B cell (primary cell): ENCODE data around the gene SH3RF3. TPM values are rescaled to one million over a fixed set of nuclear protein-coding genes. Genes with fewer than 3 reads are reported as not detected.

ENCODE experiments used
- ATAC-seq: fragments of 200-7000 bp; cut with Tn5 transposase; one replicate; pipeline ENCODE4 v1.10.0; 2021; ENCODE audit warnings: low read depth, mild to moderate bottlenecking, moderate number of reproducible peaks, moderate library complexity
- CTCF ChIA-PET: fragments of 350-600 bp; sonication (Branson Sonifier 250); formaldehyde crosslinking; loops from one replicate; lab custom pipeline; 2021; ENCODE audit warnings: antibody characterized with exemption, inconsistent platforms; lab: Charles Lee
- POLR2A ChIA-PET: fragments of 350-600 bp; sonication (Branson Sonifier 250); formaldehyde crosslinking; loops from one replicate; lab custom pipeline; 2021; ENCODE audit warnings: antibody characterized with exemption; lab: Charles Lee
- DNase-seq: peaks from one replicate; pipeline ENCODE4 v3.0.0; 2013
- H2AFZ ChIP-seq: 2 replicates; pipeline ENCODE4 v1.6.1; 2012; ENCODE audit warnings: mild to moderate bottlenecking, low read depth, low read length; ENCODE audit not compliant: insufficient read depth, poor library complexity, severe bottlenecking
- H3K27ac ChIP-seq, 2 donors: 1 replicate in 1 of 2; 2 replicates in 1 of 2; pipeline ENCODE4 v1.5.1; 2012 to 2013; ENCODE audit warnings: low read length in 2 of 2, mild to moderate bottlenecking in 2 of 2, moderate library complexity in 1 of 2
- H3K27me3 ChIP-seq, 4 experiments: fragments of 200-600 bp in 1 of 4; sonication (generic) in 1 of 4; replicated peaks in 1 of 4; 1 replicate in 2 of 4; 2 replicates in 2 of 4; pipeline versions ENCODE4 v1.6.1 to v1.7.0; 2013 to 2016; ENCODE audit warnings: low read length in 3 of 4, mild to moderate bottlenecking in 2 of 4, mixed read lengths in 1 of 4, moderate library complexity in 1 of 4; ENCODE audit not compliant: insufficient read depth in 4 of 4, control insufficient read depth in 3 of 4; ENCODE audit errors: control extremely low read depth in 1 of 4
- H3K36me3 ChIP-seq, 2 experiments: replicated peaks in 1 of 2; 1 replicate in 1 of 2; 2 replicates in 1 of 2; pipeline versions ENCODE4 v1.6.1 to v1.7.1; 2013; ENCODE audit warnings: low read length in 1 of 2; ENCODE audit not compliant: insufficient read depth in 2 of 2, control insufficient read depth in 1 of 2; ENCODE audit errors: control extremely low read depth in 1 of 2, extremely low read depth in 1 of 2
- H3K4me1 ChIP-seq, 2 donors: fragments of 200-600 bp in 1 of 2; sonication (generic) in 1 of 2; 1 replicate in 1 of 2; 2 replicates in 1 of 2; pipeline versions ENCODE4 v1.5.1 to v1.6.1; 2013 to 2017; ENCODE audit warnings: low read length in 2 of 2; ENCODE audit not compliant: control insufficient read depth in 2 of 2, insufficient read depth in 2 of 2
- H3K4me2 ChIP-seq: replicated peaks from 2 replicates; pipeline ENCODE3; 2012; ENCODE audit warnings: mild to moderate bottlenecking, low read depth, low read length; ENCODE audit not compliant: poor library complexity, severe bottlenecking
- H3K4me3 ChIP-seq, 5 experiments: fragments of 200-600 bp in 1 of 5; sonication (generic) in 1 of 5; 1 replicate in 3 of 5; 2 replicates in 2 of 5; pipeline versions ENCODE4 v1.5.1 to v1.7.0; 2011 to 2016; ENCODE audit warnings: low read length in 4 of 5, mild to moderate bottlenecking in 4 of 5, low read depth in 2 of 5, control low read depth in 1 of 5, moderate library complexity in 1 of 5; ENCODE audit not compliant: insufficient read depth in 1 of 5; ENCODE audit errors: control extremely low read depth in 1 of 5, extremely low read depth in 1 of 5
- H3K79me2 ChIP-seq: fragments of 200-600 bp; sonication (generic); one replicate; pipeline ENCODE4 v1.6.0; 2016; ENCODE audit warnings: low read length; ENCODE audit not compliant: control insufficient read depth, insufficient read depth
- H3K9ac ChIP-seq: fragments of 200-600 bp; sonication (generic); 2 replicates; pipeline ENCODE4 v1.6.1; 2017; ENCODE audit warnings: mild to moderate bottlenecking, low read length, moderate library complexity
- H3K9me3 ChIP-seq, 3 donors: one replicate each; pipeline versions ENCODE4 v1.6.1 to v1.7.1; 2013; ENCODE audit warnings: low read length in 2 of 3; ENCODE audit not compliant: control insufficient read depth in 2 of 3, insufficient read depth in 1 of 3; ENCODE audit errors: control extremely low read depth in 1 of 3
- H4K20me1 ChIP-seq: 2 replicates; pipeline ENCODE4 v1.6.0; 2012; ENCODE audit warnings: mild to moderate bottlenecking, low read length; ENCODE audit not compliant: insufficient read depth, control insufficient read depth, poor library complexity, severe bottlenecking
- H3K27ac Mint-ChIP-seq: one replicate; pipeline ENCODE4 v1.8.0; 2021; ENCODE audit warnings: mixed read lengths
- H3K27me3 Mint-ChIP-seq: one replicate; pipeline ENCODE4 v1.8.0; 2021; ENCODE audit warnings: mixed read lengths
- H3K4me1 Mint-ChIP-seq: one replicate; pipeline ENCODE4 v1.8.0; 2021; ENCODE audit warnings: mixed read lengths
- H3K4me3 Mint-ChIP-seq: one replicate; pipeline ENCODE4 v1.8.0; 2021; ENCODE audit warnings: mixed read lengths
- H3K9me3 Mint-ChIP-seq: one replicate; pipeline ENCODE4 v1.8.0; 2022; ENCODE audit warnings: mixed read lengths; ENCODE audit not compliant: insufficient read depth
- CTCF ChIP-seq: fragments of 200-600 bp; IDR thresholded peaks from one replicate; pipeline ENCODE4 v1.8.0; 2022; ENCODE audit warnings: antibody characterized with exemption, mild to moderate bottlenecking
- EZH2 ChIP-seq: IDR thresholded peaks from 2 replicates; pipeline ENCODE4 v1.6.1; 2012; ENCODE audit warnings: borderline replicate concordance, low read depth, mild to moderate bottlenecking, moderate library complexity, low read length; ENCODE audit not compliant: insufficient read depth, poor library complexity, severe bottlenecking
- WGBS: methylation state at CpG from one replicate; pipeline ENCODE4 v1.1.5; 2013; ENCODE audit warnings: missing lambda C conversion rate; ENCODE audit not compliant: insufficient coverage; 5-methylcytosine and 5-hydroxymethylcytosine counted together
- intact Hi-C: fragments of 100-400 bp; cut with micrococcal nuclease; formaldehyde crosslinking; loops from one replicate; pipeline ENCODE4 v1.10.0; 2022
- polyA plus RNA-seq: library from polyadenylated mRNA; depleted of rRNA; stranded (reverse); fragments of >200 nt; gene quantifications from 2 replicates; pipeline ENCODE4 v1.2.3, GENCODE V29; 2012
- total RNA-seq, 2 donors: library from RNA; stranded (reverse); fragments of 120-200 nt in 1 of 2; gene quantifications; 1 replicate in 1 of 2; 2 replicates in 1 of 2; pipeline versions ENCODE4 v1.2.3 to v1.2.4, GENCODE V29; 2013 to 2022

SH3RF3 gene
- total and polyA plus RNA-seq, 2 donors (not counting 1 experiment from before 2014, with no cell fraction given), result 0.07 to 1.2 TPM

- H3K27ac ChIP-seq, result no peak overlapping the region
- no peak overlapping the region for H3K4me2 ChIP-seq
- no peaks in the 10 kb centered on the region for H3K9me3 ChIP-seq
- no peak overlapping the region for H2AFZ ChIP-seq
- no peaks in the 10 kb centered on the region for H3K4me1 ChIP-seq
- no peak overlapping the region for H3K9ac ChIP-seq
- 92% methylated on average over 6 of the region's 6 CpGs for WGBS
- H3K4me1 Mint-ChIP-seq, result no peaks in the 10 kb centered on the region
- no peak overlapping the region for H3K4me3 Mint-ChIP-seq
- ChIA-PET CTCF (no interaction called here), POLR2A (no interaction called here)
- peaks cover 11% of the 10 kb centered on the region for H3K27me3 Mint-ChIP-seq
- no peaks in the 10 kb centered on the region for H3K36me3 ChIP-seq
- DNase-seq (no peak), ATAC-seq (no peak)
- no peak overlapping the region for H3K4me3 ChIP-seq
- no peaks in the 10 kb centered on the region for H4K20me1 ChIP-seq
- intact Hi-C loops, result no loop called here
- no peaks in the 10 kb centered on the region for H3K27me3 ChIP-seq
- TF ChIP-seq CTCF (no peak), EZH2 (no peak)
- no peaks in the 10 kb centered on the region for H3K79me2 ChIP-seq
- no peaks in the 10 kb centered on the region for H3K9me3 Mint-ChIP-seq
- no peak overlapping the region for H3K27ac Mint-ChIP-seq
Observed at GRCh38 chr2:109080109-109080508, 48.9 kb upstream of the SH3RF3 start.

GRCh38 chr2:109080757-109081156 is 48.2 kb upstream of the SH3RF3 start:
- Histone ChIP-seq H3K4me1 (no peaks in the 10 kb centered on the region), H3K36me3 (no peaks in the 10 kb centered on the region), H4K20me1 (no peaks in the 10 kb centered on the region), H3K27ac (no peak overlapping the region), H3K4me3 (no peak overlapping the region), H2AFZ (no peak overlapping the region), H3K4me2 (no peak overlapping the region), H3K9me3 (peaks cover 0 to 2% (median 0%) of the 10 kb centered on the region in 3 donors), H3K79me2 (no peaks in the 10 kb centered on the region), H3K9ac (no peak overlapping the region), H3K27me3 (no peaks in the 10 kb centered on the region)
- peaks cover 11% of the 10 kb centered on the region for H3K27me3 Mint-ChIP-seq
- intact Hi-C loops, result no loop called here
- DNase-seq (no peak), ATAC-seq (no peak)
- ChIA-PET CTCF (no interaction called here), POLR2A (no interaction called here)
- H3K4me1 Mint-ChIP-seq, result no peaks in the 10 kb centered on the region
- 80% methylated on average over 1 of the region's 3 CpGs for WGBS
- no peak overlapping the region for H3K4me3 Mint-ChIP-seq
- TF ChIP-seq EZH2 (no peak), CTCF (no peak)
- H3K27ac Mint-ChIP-seq, result no peak overlapping the region
- H3K9me3 Mint-ChIP-seq, result no peaks in the 10 kb centered on the region
